ENCODE measurements around the gene FADS6. TPM values are rescaled to one million over a fixed set of nuclear protein-coding genes. Genes with fewer than 3 reads are reported as not detected.

FADS6 gene
- total and polyA plus RNA-seq, 2 of the 13 experiments (the other 11 are each of a cell fraction or from before 2014, with no cell fraction given), result 0.11 TPM

GRCh38 chr17:74923538-74924249 lies 30.3 kb upstream of the FADS6 start (continued):
- TF ChIP-seq AHDC1 (CRISPR knock-in tag; IDR thresholded peaks at IDR 0.05; ENCODE audit: borderline replicate concordance) (no peak), ZNF496 (CRISPR knock-in tag; IDR thresholded peaks at IDR 0.05; ENCODE audit: insufficient replicate concordance) (no peak), HNRNPLL (IDR thresholded peaks at IDR 0.05; ENCODE audit: low read depth, low read length, poor library complexity, severe bottlenecking) (no peak), CREM (IDR thresholded peaks at IDR 0.05) (no peak), CREM (CRISPR knock-in tag; IDR thresholded peaks at IDR 0.05) (no peak), SCMH1 (CRISPR knock-in tag; IDR thresholded peaks at IDR 0.05; ENCODE audit: borderline replicate concordance) (no peak), HCFC1 (IDR thresholded peaks at IDR 0.05; ENCODE audit: low read depth, low read length) (no peak), SKI (IDR thresholded peaks at IDR 0.05; ENCODE audit: partially characterized antibody) (no peak), ZKSCAN5 (CRISPR knock-in tag; IDR thresholded peaks at IDR 0.05) (no peak), CENPT (CRISPR knock-in tag; IDR thresholded peaks at IDR 0.05; ENCODE audit: low read depth) (no peak), KDM6A (CRISPR knock-in tag; IDR thresholded peaks at IDR 0.05; ENCODE audit: low read depth) (no peak), MAFG (CRISPR knock-in tag; IDR thresholded peaks at IDR 0.05) (no peak), ZBTB44 (CRISPR knock-in tag; IDR thresholded peaks at IDR 0.05) (no peak), DMAP1 (CRISPR knock-in tag; IDR thresholded peaks at IDR 0.05) (no peak), FOXO1 (CRISPR knock-in tag; IDR thresholded peaks at IDR 0.05) (0 out of 2 replicates have a peak, but pooled peaks have one; percentile 38), ZNF331 (CRISPR knock-in tag; IDR thresholded peaks at IDR 0.05) (peak; percentile 59; the same call in 1 of the 2 replicates)
- TF ChIP-seq, protein P1, sequence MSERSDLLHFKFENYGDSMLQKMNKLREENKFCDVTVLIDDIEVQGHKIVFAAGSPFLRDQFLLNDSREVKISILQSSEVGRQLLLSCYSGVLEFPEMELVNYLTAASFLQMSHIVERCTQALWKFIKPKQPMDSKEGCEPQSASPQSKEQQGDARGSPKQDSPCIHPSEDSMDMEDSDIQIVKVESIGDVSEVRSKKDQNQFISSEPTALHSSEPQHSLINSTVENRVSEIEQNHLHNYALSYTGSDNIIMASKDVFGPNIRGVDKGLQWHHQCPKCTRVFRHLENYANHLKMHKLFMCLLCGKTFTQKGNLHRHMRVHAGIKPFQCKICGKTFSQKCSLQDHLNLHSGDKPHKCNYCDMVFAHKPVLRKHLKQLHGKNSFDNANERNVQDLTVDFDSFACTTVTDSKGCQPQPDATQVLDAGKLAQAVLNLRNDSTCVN (CRISPR knock-in tag; IDR thresholded peaks at IDR 0.05; ENCODE audit: borderline replicate concordance), result peak; percentile 65; the same call in 1 of the 2 replicates
- TF ChIP-seq, protein P2, sequence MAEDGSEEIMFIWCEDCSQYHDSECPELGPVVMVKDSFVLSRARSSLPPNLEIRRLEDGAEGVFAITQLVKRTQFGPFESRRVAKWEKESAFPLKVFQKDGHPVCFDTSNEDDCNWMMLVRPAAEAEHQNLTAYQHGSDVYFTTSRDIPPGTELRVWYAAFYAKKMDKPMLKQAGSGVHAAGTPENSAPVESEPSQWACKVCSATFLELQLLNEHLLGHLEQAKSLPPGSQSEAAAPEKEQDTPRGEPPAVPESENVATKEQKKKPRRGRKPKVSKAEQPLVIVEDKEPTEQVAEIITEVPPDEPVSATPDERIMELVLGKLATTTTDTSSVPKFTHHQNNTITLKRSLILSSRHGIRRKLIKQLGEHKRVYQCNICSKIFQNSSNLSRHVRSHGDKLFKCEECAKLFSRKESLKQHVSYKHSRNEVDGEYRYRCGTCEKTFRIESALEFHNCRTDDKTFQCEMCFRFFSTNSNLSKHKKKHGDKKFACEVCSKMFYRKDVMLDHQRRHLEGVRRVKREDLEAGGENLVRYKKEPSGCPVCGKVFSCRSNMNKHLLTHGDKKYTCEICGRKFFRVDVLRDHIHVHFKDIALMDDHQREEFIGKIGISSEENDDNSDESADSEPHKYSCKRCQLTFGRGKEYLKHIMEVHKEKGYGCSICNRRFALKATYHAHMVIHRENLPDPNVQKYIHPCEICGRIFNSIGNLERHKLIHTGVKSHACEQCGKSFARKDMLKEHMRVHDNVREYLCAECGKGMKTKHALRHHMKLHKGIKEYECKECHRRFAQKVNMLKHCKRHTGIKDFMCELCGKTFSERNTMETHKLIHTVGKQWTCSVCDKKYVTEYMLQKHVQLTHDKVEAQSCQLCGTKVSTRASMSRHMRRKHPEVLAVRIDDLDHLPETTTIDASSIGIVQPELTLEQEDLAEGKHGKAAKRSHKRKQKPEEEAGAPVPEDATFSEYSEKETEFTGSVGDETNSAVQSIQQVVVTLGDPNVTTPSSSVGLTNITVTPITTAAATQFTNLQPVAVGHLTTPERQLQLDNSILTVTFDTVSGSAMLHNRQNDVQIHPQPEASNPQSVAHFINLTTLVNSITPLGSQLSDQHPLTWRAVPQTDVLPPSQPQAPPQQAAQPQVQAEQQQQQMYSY (CRISPR knock-in tag; IDR thresholded peaks at IDR 0.05), result no peak
